Placental pericyte (primary cell): Measurements from ENCODE around the gene RGCC. TPM values are rescaled to one million over a fixed set of nuclear protein-coding genes. Genes with fewer than 3 reads are reported as not detected.

ENCODE experiments used
- total RNA-seq: library from RNA; depleted of rRNA; stranded (reverse); fragments of >200 nt; gene quantifications from 2 replicates; pipeline ENCODE4 v1.2.3, GENCODE V29; 2012

The RGCC gene, protein sequence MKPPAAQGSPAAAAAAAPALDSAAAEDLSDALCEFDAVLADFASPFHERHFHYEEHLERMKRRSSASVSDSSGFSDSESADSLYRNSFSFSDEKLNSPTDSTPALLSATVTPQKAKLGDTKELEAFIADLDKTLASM
- total RNA-seq, result 0.88 and 45.8 TPM in 2 replicates

DNA sequence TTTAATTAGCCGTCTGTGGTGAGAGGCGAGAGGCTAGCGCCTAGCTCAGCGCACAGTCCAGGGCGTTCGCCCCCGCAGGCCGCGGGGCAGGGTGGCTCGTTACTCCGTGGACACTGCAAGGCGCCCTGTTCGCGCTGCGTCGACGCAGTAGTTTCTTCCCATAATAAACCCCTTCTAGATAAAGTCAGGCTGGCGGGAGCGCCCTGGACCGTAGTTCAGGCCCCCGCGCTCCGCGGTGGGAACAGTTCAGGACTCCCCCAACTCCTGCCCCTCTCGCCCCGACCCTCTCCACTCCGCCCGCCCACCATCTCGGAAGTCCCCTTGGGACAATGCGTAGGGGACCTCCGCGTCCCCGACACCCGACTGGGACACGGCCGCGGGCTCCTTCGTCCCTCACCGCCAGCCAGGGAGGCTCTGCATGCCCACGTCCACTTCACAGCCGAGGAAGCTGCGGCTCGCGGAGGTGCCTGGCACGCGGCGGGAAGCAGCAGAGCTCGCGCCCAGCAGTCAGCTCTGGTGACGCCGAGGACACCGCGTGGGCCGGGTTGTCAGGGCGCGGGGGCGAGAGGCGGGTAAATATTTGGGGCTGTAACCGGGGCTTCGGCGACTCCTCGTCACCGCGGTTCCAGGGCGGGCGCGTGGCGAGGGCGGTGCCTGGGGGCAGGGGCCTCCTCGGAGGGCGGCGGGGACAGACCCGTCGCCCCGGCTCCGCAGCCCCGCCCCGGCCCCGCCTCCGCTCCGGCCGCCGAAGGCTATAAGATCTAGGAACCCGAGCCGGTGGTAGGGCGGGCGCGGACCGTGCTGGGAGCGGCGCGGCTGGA is at the start of gene RGCC:
Gene RGCC (plus strand): TSS at position 783 of the 821 bp plus-strand sequence. CDS start 158 bp downstream, outside the sequence.

Other genes starting within 250 kb of the RGCC start
- gene MTRF1, start 194.0 kb upstream of the RGCC start, total RNA-seq, result 5.3 and 13.9 TPM in 2 replicates
- 6.8 and 9.2 TPM in 2 replicates for gene NAA16, start 146.3 kb upstream of the RGCC start, total RNA-seq